GM21576 (cell line): ENCODE measurements around the gene SIGLEC14.
"Not testable (repeated sequence)": the region's sequence is repeated elsewhere in the genome, so short reads cannot be mapped to it uniquely, and the experiment has no call there.

Source experiments
- ATAC-seq: cut with Tn5 transposase; IDR thresholded peaks from one replicate; pipeline ENCODE4 v1.9.1; 2021; ENCODE audit warnings: mild to moderate bottlenecking, moderate library complexity; ENCODE audit not compliant: unreplicated experiment

Gene SIGLEC14

GRCh38 chr19:51675911-51676565 is 29.4 kb upstream of the SIGLEC14 start:
- not testable (repeated sequence) for ATAC-seq

- no peak for ATAC-seq
Measured at GRCh38 chr19:51668216-51668615, 21.6 kb upstream of the SIGLEC14 start.

GRCh38 chr19:51664997-51665396 is 18.4 kb upstream of the SIGLEC14 start:
- no peak for ATAC-seq

GRCh38 chr19:51664131-51664530 is 17.5 kb upstream of the SIGLEC14 start:
- ATAC-seq = no peak

GRCh38 chr19:51663650-51664049 is 17.0 kb upstream of the SIGLEC14 start:
- no peak for ATAC-seq

GRCh38 chr19:51660975-51661600 is 14.5 kb upstream of the SIGLEC14 start:
- no peak for ATAC-seq

- ATAC-seq = no peak
Measured at GRCh38 chr19:51654783-51655182, 8.2 kb upstream of the SIGLEC14 start.

GRCh38 chr19:51653162-51653561 is 6.5 kb upstream of the SIGLEC14 start:
- no peak for ATAC-seq

- ATAC-seq = no peak
Measured at GRCh38 chr19:51652266-51652665, 5.6 kb upstream of the SIGLEC14 start.

- no peak for ATAC-seq
Measured at GRCh38 chr19:51651216-51651846, 4.7 kb upstream of the SIGLEC14 start.

- no peak for ATAC-seq
Measured at GRCh38 chr19:51647318-51647717, 693 bp upstream of the SIGLEC14 start.

- ATAC-seq = no peak
Measured at GRCh38 chr19:51644636-51645271, 1.9 kb downstream of the SIGLEC14 start.

- ATAC-seq = no peak
Measured at GRCh38 chr19:51641648-51642047, 5.0 kb downstream of the SIGLEC14 start.

GRCh38 chr19:51640386-51640785 is 6.2 kb downstream of the SIGLEC14 start:
- ATAC-seq = no peak

GRCh38 chr19:51639916-51640315 is 6.7 kb downstream of the SIGLEC14 start:
- ATAC-seq = no peak

- no peak for ATAC-seq
Measured at GRCh38 chr19:51637362-51637978, 9.2 kb downstream of the SIGLEC14 start.

- ATAC-seq = no peak
Measured at GRCh38 chr19:51632126-51632525, 14.5 kb downstream of the SIGLEC14 start.

- not testable (repeated sequence) for ATAC-seq
Measured at GRCh38 chr19:51630315-51630714, 16.3 kb downstream of the SIGLEC14 start, which contains the start of gene SIGLEC5. Gene SIGLEC5 (minus strand): TSS chr19:51630401. CDS start chr19:51630335, 66 bp downstream.

GRCh38 chr19:51628153-51628939 is 18.3 kb downstream of the SIGLEC14 start:
- ATAC-seq = no peak

GRCh38 chr19:51627491-51628138 is 19.0 kb downstream of the SIGLEC14 start:
- ATAC-seq = no peak
